Measurements from ENCODE around the gene MYL5.
"Not testable (repeated sequence)": the region's sequence is repeated elsewhere in the genome, so short reads cannot be mapped to it uniquely, and the experiment has no call there.

The MYL5 gene

DNA sequence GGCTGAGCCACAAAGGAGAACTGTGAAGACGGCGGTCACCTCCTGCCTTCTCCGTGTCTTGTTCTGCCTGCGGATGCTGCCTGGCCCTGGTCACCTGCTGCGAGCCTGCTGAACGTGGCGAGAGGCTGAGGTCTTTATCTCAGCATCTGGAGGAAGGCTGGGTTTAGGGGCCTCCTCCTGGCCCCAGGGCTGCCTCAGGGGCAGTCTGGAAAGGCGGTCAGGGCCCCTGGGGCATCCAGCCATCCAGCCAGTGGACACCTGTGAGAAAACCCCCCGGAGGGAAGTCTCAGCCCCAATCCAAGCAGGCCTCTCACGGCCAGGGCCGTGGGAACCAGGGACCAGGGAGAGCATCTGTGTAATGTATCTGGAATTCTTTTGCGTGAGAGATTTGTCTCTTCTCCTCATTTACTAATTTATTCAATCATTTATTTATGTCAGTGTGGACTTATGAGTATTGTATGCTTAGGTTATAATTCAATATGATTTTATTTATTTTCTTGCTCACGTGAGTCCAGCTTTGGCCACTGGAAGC is 37.6 kb upstream of the MYL5 start:
- no peak for DNase-seq

DNA sequence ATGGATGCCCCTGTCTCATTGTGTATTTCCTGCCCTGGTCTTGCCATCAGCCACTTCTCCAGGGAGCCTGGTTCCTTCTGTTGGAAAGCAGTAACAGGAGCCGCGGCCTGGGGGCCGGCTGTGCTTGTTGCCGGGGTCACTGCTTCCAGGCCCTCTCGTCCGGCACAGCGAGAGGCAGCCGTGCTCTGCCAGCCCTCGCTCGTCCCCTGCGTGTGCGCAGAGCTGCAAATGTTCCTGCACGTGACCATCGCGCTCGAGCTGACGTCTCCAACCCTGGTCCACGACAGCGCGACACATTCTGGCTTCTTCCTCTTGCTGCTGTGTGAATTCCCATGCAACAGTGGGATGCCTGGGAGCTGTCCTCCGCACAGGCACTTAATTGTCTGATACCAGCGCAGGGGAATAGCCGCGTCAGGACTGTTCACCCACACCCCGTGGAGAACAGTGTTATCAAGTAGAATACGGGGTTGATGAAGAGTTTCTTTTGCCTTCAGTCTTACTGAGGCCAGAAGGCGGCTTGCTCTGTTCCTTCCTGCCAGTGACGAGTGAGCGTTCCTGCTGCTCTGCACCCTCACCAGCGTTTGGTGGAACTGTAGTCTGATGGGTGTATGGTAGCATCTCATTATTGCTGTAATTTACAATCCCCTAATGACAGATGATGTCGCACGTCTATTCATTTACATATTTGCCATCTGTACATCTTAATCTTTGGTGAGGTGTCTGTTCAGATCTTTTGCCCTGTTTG is 36.6 kb upstream of the MYL5 start:
- no peak for DNase-seq

DNA sequence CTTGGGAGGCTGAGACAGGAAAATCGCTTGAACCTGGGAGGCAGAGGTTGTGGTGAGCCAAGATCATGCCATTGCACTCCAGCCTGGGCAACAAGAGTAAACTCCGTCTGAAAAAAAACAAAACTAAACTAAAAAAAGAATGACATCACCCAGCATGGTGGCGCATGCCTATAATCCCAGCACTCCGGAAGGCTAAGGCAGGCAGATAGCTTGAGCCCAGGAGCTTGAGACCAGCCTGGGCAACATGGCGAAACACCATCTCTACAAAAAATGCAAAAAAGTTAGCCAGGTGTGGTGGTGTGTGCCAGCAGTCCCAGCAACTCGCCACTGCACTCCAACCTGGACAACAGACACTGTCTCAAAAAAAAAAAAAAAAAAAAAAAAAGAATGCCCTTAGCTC is 32.0 kb upstream of the MYL5 start:
- not testable (repeated sequence) for DNase-seq

DNA sequence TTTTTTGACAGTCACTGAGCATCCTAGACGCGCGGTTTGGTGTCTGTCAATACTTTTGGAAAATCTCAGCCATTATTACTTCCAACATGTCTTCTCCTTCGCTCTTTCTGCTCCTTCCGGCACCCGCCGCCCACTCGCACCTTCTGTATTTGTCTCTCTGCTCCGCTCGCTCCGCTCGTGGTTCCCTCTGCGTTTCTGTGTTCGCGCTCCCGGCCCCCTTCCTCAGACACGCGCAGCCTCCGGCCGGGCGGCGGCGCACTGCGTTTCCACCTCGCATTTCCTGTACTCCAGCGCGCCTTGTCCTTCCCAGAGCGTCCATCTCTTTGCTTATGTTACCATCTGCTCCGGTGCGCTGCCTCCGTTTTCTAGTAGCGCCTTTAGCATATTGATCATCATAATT is 27.9 kb upstream of the MYL5 start:
- no peak for DNase-seq

DNA sequence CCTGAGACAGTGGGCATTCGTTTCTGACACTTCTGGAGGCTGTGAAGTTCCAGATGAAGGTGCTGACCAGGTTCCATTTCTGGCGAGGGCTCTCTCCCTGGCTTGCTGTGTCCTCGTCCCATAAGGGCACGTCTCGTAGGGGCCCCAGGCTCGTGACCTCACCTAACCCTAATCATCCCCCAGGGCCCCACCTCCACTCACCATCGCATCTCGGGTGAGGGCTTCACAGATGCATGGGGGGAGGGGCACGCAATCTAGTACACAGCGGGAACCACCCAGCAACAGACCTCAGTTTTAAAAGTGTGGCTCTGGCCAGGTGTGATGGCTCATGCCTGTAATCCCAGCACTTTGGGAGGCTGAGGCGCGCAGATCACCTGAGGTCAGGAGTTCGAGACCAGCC is 26.9 kb upstream of the MYL5 start:
- no peak for DNase-seq

DNA sequence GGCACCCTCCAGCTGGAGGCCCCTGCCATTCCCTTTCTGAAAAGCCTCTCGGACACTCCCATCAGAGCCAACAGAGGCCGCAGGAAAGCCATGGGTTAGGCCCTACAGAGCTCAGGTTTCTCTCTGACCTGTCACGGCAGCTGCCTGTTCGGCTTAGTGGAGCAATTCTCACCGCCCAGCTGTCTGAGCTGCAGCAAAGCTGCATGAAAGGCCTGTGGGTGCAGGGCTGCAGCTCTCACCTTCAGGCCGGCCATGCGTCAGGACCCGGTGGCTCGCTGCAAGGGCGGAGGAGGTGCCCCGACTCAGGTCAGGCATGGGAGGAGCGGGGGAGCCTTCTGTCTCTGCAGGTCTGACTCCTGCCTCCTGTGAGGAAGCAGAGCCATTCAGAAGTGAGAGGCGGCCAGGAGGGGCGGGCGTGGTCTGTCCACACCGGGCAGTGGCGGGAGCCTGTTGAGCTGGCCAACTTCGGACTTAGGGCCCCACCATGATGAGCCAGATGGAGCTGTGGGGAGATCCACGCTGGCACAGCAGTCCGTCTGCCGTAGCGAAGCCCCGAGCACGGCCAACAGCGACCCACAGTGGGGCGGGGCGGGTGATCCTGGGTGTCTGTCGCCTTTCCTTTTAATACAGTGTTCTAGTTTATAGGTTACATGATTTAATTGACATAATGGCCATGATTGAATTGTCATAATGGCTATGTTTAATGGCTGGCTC is 25.6 kb upstream of the MYL5 start:
- no peak for DNase-seq

DNA sequence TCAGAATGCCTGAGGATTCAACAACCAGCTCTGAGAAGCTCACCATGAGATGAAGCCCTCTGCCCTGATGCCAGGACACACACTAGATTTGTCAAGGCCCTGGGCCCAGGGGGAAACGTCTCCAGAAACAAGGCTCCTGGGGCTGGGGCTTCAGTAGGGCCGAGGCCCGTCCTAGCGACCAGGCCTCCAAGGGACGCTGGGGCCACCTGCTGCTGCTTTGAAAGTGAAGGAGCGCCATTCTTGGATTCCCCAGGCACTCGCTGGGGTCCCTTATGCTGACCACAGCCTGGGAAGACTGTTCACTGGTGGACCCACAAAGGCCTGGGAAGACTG is 25.1 kb upstream of the MYL5 start:
- DNase-seq = no peak

DNA sequence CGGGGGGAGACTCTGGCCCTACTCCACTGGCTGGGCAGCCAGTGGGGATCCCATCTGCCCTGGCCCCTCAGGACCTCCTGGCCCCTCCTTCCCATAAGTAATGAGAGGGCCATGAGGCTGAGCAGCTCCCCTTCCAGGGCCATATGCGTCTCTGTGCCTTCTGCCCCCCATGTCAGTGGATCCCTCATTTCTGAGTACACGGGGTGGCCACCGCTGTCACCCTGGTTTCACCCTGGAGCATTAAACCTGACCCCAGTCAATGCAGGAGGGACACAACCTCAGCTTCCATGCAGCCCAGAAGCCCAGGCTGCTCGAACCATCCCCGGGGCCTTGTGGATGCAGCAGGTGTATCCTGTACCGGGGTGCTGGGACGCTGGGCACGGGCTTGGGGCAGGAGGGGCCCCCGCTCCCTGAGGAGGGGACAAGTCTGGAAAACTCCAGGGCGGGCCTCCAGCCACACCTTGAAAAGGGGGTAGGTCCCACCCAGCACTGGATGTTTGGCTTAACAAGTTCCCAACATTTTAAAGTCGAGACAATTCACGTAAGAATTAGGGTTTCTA is 24.5 kb upstream of the MYL5 start:
- DNase-seq = no peak

DNA sequence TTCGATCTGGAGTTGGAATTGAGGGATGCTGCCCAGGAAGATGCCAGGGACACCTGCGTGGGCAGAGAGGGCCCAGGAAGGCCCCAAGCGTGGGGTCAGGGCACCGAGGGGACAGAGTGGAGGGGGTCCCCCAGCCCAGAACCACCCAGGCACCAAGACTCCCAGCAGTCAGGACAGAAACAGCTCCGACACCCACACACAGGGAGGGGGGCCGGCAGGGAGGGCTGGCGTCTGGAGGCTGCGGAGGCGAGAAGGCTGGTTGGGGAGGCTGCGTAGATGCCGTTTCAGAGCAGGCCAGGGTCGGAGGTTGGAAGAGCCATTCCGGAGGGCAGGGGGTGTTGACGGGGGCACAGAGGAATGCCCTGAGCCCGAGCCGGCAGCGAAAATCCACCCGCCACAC is 23.9 kb upstream of the MYL5 start:
- DNase-seq = no peak

DNA sequence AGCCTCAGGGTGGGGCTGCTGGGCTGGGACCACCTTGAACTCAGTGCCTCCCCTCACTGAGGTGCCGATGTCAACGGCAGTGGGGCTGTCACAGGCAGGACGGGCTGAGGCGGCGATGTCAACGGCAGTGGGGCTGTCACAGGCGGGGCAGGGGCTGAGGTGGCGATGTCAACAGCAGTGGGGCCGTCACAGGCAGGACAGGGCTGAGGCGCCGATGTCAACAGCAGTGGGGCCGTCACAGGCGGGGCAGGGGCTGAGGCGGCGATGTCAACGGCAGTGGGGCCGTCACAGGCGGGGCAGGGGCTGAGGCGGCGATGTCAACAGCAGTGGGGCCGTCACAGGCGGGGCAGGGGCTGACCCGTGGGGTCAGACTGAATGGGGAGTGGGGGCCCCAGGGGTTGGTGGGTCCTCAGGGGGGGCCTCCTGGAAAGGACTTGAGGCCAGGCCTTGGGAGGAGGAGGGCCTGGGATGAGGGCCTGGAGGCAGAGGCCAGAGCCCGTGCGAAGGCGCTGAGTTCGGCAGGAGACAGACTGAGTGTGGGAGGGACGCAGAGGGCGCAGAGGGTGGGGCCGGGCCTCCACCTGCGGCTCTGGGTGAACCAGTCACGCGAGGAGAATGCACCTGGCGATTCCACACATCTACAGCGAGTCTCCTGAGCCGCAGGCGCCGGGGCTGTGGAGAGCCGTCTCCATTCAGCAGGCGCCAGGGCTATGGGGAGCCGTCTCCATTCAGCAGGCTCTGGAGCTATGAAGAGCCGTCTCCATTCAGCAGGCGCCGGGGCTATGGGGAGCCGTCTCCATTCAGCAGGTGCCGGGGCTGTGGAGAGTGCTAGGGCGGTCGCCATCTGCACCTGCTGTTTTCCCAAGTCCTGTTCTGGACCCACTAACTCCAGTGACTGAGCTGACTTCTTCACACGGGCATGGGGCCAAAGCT is 23.1 kb upstream of the MYL5 start:
- DNase-seq = no peak

DNA sequence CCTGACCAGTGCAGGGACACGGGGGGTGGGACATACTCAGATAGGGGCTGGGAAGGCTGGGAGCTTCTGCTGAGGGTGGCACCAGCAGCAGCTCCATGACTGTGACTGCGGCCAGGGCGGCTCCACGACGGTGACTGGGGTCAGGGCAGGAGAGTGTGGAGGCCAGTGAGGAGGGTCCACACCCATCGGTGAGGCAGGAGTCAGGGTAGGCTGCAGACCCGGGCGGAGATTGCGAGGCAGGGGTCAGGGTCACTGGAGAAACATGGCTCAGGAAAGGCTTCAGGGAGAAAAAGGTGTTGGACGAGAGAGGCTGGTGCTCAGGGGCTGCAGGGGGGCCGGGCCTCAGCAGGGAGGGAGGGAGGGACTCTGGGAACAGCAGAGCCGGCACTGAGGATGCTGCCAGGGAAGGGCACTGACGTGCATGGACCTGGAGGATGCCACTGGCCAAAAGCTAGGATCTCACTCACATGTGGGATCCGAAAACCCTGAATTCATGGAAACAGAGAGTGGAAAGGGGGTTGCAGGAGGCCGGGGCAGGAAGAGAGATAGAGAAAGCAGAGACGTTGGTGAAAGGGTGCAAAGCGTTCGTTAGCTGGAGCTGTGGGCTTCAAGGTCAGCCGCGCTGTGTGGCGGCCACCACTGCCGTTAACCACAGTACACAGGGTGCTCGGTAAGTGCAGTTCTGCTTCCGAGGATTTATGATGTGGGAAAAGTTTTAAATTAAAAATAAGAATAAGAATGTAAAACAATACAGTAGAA is 22.3 kb upstream of the MYL5 start:
- no peak for DNase-seq

DNA sequence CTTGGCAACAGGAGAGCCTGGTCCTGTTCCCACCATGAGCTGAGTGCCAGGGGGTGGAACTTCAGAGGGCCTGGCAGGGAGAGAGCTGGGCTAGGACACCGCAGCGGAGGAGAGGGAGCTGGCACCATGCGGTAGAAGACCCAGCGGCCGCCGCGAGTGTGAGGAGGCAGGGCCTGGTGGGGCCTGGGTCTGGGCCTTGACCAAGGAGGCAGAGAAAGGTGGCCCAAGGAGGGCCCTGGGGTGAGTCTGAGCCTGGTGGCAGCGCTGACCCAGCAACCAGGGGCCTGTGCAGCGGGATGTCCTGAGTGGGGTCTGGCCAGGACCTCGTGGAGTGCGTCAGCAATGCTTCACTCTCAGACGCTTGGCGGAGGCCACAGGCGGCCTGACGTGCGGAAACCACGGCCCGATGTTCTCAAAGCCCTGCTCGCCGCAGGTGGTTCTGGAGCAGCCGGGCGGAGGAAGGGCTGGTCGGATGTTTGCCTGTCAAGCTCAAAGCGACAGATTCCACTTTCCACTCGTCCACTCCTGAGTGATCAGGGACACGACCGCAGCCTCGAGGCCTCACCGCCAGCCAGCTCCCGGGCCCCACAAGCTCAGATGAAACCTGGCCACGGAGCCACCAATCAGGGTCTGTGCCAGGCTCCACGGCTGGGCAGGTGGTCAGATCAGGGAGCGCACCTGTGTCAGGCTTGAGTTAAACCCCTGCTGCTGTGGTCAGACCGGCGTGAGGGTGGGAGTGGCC is 21.1 kb upstream of the MYL5 start:
- DNase-seq = no peak

DNA sequence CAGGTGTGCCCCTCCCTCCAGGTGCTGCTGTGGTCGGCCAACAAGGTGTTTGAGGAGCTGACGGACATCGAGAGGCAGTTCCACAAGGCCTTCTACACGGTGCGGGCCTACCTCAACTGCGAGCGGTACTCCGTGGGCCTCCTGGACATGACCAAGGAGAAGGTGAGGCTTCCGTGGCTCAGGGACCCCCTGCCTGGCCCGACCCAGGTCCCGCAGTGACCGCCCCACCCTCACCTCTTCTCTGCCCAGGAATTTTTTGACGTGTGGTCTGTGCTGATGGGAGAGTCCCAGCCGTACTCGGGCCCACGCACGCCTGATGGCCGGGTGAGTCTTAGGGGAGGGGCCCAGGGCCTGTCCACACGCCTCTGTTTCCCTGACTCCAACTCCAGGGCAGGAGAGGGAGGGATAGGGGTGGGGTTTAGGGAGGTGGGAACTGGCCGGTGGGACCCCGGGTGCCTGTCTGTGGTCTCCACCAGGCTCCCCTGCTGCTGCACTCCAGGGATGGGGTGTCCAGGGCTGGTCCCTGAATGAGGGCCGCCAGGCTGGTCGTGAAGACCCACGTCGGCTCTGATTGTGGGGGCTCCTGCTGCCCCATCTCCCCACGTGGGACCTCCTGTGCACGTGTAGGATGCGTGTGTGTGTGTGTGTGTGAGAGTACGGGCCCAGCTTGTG is 20.4 kb upstream of the MYL5 start:
- DNase-seq = no peak

DNA sequence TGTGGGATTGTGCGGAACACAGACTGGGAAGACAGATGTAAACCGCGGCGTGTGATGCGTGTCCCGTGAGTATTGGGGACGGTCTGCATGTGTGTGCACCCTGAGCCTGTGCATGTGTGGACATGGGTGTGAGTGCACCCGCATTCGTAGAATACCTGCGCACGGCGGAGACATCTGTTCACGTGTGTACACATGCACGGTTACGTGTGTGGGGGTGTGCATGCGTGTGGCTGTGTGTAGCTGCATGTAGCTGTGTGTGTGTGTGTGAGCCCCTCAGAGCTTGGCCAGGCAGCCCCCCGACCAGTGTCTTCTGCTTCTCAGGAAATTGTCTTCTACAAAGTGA is 19.9 kb upstream of the MYL5 start:
- DNase-seq = no peak

DNA sequence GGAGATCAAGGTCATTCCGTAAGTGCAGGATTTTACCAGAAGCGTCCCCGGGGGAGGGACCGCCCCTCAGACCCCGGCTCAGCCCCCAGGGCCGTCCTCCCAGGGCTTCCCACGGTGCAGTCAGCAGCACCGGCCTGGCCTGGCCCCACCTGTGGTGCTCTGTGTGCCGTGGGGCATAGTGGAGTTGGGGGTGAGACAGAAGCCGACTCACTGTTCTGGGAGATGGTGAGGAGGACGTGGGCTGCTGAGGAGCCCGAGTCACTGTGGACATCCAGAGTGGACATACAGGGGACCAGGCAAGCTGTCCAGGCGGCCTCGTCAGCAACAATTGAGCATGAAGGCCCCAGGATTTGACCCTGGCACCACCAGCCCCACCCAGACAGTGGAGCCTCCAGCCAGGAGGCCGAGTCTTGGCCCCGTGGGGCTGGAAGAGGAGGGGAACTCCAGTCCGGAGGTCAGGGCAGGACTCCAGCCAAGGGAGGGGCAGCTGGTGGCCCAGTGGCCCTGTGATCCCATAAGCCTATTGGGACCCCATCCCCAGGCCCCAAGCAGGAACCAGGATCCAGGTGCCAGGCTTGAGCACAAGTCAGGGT is 19.4 kb upstream of the MYL5 start:
- DNase-seq = no peak

DNA sequence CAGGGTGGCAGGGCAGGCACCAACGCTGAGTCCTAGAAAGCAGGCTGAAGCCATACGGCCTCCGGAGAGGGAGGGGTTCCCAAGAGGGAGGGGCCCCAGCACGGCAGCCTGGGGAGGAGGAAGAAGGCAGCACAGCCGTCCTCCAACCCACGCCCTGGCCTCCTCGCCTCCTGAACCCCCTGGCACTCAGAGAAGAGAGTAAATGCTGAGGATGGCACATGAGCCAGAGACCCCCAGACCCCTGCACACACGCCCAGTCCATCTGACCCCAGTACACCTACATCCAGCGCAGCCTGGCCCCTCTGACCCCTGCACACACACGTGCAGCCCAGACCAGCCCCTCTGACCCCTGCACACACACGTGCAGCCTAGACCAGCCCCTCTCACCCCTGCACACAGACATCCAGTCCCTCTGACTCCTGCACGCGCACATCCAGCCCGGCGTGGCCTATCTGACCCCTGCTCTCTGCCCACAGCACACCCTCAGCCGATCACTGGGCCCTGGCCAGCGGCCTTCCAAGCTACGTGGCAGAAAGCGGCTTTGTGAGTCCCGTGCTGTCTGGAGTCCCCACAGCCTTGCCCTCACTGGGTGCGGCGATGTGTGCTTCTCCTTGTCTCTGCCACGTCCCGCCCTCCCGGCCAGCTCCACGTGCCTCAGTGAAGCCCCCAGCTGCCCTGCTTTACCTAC is 18.7 kb upstream of the MYL5 start:
- no peak for DNase-seq

DNA sequence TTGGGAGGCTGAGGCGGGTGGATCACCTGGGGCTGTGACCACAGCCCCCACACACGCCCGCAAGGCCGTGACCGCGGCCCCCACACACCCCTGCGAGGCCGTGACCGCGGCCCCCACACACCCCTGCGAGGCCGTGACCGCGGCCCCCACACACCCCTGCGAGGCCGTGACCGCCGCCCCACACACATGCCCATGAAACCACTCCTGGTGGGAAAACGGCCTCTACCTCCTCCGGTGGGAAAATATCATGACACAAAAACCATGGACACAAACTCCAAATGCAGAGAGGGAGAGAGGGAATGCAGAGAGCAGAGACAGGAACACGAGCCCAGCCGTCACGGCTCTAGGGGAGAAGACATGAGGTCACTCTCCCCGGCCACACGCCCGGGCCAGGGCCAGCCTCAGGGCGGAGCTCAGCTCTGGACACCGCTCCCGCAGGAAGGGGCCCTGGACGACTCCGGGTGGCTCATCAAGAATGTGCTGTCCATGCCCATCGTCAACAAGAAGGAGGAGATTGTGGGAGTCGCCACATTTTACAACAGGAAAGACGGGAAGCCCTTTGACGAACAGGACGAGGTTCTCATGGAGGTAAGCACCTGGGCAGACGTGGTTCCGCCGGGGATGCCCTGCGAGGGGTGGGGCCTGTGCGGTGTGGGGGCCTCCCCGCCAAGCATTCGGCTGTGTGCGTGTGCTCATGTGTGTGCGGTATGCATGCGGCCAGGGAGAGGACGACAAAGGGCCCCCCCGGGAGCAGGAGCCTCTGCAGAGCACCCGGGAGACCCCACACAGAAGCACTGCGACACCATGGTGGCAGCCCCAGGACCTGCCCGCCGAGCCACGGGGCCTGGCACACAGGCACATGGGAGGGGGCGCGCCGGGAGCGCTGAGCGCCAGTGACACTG is 17.7 kb upstream of the MYL5 start:
- no peak for DNase-seq

DNA sequence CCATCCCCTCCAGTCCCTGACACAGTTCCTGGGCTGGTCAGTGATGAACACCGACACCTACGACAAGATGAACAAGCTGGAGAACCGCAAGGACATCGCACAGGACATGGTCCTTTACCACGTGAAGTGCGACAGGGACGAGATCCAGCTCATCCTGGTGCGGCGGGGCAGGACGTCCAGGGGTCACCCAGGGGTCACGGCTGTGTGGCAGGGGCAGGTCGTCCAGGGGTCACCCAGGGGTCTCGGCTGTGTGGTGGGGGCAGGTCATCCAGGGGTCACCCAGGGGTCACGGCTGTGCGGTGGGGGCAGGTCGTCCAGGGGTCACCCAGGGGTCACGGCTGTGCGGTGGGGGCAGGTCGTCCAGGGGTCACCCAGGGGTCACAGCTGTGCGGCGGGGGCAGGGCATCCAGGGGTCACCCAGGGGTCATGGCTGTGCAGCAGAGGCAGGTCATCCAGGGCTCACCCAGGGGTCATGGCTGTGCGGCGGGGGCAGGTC is 17.0 kb upstream of the MYL5 start:
- no peak for DNase-seq
